Thyroid gland (tissue), 4 donors: ENCODE measurements around the gene MED9. TPM values are rescaled to one million over a fixed set of nuclear protein-coding genes. Genes with fewer than 3 reads are reported as not detected.

Experiments
- DNase-seq, 2 donors: peaks; one replicate each; pipeline ENCODE4 v3.0.0-alpha.2; 2019
- H3K27ac ChIP-seq, 3 donors: fragments of 200-600 bp; sonication (generic); 1 replicate in 2 of 3; 2 replicates in 1 of 3; pipeline ENCODE4 v1.5.1; 2016 to 2019; ENCODE audit warnings: mild to moderate bottlenecking in 1 of 3, moderate library complexity in 1 of 3
- H3K27me3 ChIP-seq: fragments of 200-600 bp; sonication (generic); one replicate; pipeline ENCODE4 v1.5.1; 2019
- H3K36me3 ChIP-seq, 2 donors: fragments of 200-600 bp; sonication (generic); one replicate each; pipeline ENCODE4 v1.5.1; 2016 to 2019
- H3K4me1 ChIP-seq, 2 donors: fragments of 200-600 bp; sonication (generic); one replicate each; pipeline ENCODE4 v1.5.1; 2017 to 2019
- H3K4me3 ChIP-seq, 3 donors: fragments of 200-600 bp; sonication (generic); replicated peaks in 1 of 3; 1 replicate in 2 of 3; 2 replicates in 1 of 3; pipeline ENCODE4 v1.5.1; 2016; ENCODE audit warnings: mild to moderate bottlenecking in 1 of 3
- H3K9me3 ChIP-seq: fragments of 200-600 bp; sonication (generic); one replicate; pipeline ENCODE4 v1.5.1; 2017
- CTCF ChIP-seq, 6 experiments: fragments of 200-600 bp in 3 of 6; fragments of 450-650 bp in 3 of 6; sonication (generic) in 3 of 6; IDR thresholded peaks; one replicate each; pipeline ENCODE4 v1.5.1; 2016 to 2019; ENCODE audit warnings: antibody characterized with exemption in 6 of 6, mild to moderate bottlenecking in 2 of 6, inconsistent platforms in 1 of 6, moderate library complexity in 1 of 6
- POLR2A ChIP-seq, 2 donors: fragments of 450-650 bp; IDR thresholded peaks; one replicate each; pipeline ENCODE4 v1.6.1; 2017; ENCODE audit warnings: antibody characterized with exemption in 2 of 2, mild to moderate bottlenecking in 2 of 2, moderate library complexity in 1 of 2
- WGBS, 2 donors: methylation state at CpG; one replicate each; pipeline ENCODE4 v1.1.5; 2017; 5-methylcytosine and 5-hydroxymethylcytosine counted together
- intact Hi-C: fragments of 100-400 bp; cut with DNase I; formaldehyde crosslinking; loops from one replicate; pipeline ENCODE4 v1.15.1; 2023
- total RNA-seq, 4 donors: library from RNA; depleted of rRNA; stranded (reverse); fragments of >200 nt; gene quantifications; one replicate each; pipeline ENCODE4 v1.2.3, GENCODE V29; 2016

MED9 gene
- total RNA-seq, 4 donors from 2014 or later, result 27.9 to 35.4 (median 30.8) TPM

- TF ChIP-seq CTCF (IDR thresholded peaks at IDR 0.05), result no peak
- TF ChIP-seq POLR2A (IDR thresholded peaks at IDR 0.05), result no peak
- no peaks in the 10 kb centered on the region for H3K36me3 ChIP-seq
- H3K9me3 ChIP-seq, result no peaks in the 10 kb centered on the region
- no peaks in the 10 kb centered on the region for H3K27me3 ChIP-seq
- WGBS, 2 donors, result 84 to 92% methylated on average over 18 to 21 of the region's 21 CpGs
- no peaks in the 10 kb centered on the region for H3K4me1 ChIP-seq
- no peak overlapping the region for H3K27ac ChIP-seq
- intact Hi-C loops, result no loop called here
- DNase-seq, result no peak
- H3K4me3 ChIP-seq, result no peak overlapping the region
These were observed 38.5 kb downstream of the MED9 start for GRCh38 chr17:17514993-17515933.

GRCh38 chr17:17515934-17516930, 39.4 kb downstream of the MED9 start:
- no peak for DNase-seq
- TF ChIP-seq CTCF (IDR thresholded peaks at IDR 0.05) (no peak), POLR2A (IDR thresholded peaks at IDR 0.05) (no peak)
- no peaks in the 10 kb centered on the region for H3K4me1 ChIP-seq
- H3K4me3 ChIP-seq, result no peak overlapping the region
- no peaks in the 10 kb centered on the region for H3K27me3 ChIP-seq
- no peaks in the 10 kb centered on the region for H3K36me3 ChIP-seq
- H3K9me3 ChIP-seq, result no peaks in the 10 kb centered on the region
- 83 to 86% methylated on average over 20 to 21 of the region's 21 CpGs for WGBS, 2 donors
- intact Hi-C loops, result no loop called here
- no peak overlapping the region for H3K27ac ChIP-seq

- no peak for DNase-seq
- TF ChIP-seq CTCF (IDR thresholded peaks at IDR 0.05) (no peak), POLR2A (IDR thresholded peaks at IDR 0.05) (no peak)
- no peaks in the 10 kb centered on the region for H3K27me3 ChIP-seq
- H3K27ac ChIP-seq, result no peak overlapping the region
- intact Hi-C loops, result no loop called here
- no peak overlapping the region for H3K4me3 ChIP-seq
- 90 to 91% methylated on average over 12 to 14 of the region's 14 CpGs for WGBS, 2 donors
- H3K36me3 ChIP-seq, result no peaks in the 10 kb centered on the region
- H3K9me3 ChIP-seq, result no peaks in the 10 kb centered on the region
- H3K4me1 ChIP-seq, result no peaks in the 10 kb centered on the region
These were observed 40.3 kb downstream of the MED9 start for GRCh38 chr17:17516941-17517720.

- intact Hi-C loops, result no loop called here
- Histone ChIP-seq H3K9me3 (no peaks in the 10 kb centered on the region), H3K4me3 (no peak overlapping the region), H3K4me1 (peaks cover 0 to under 1% of the 10 kb centered on the region in 2 donors), H3K27me3 (no peaks in the 10 kb centered on the region), H3K27ac (no peak overlapping the region), H3K36me3 (no peaks in the 10 kb centered on the region)
- 66 to 92% methylated on average over 2 to 4 of the region's 15 CpGs for WGBS, 2 donors
- TF ChIP-seq CTCF (IDR thresholded peaks at IDR 0.05), result no peak
- no peak for TF ChIP-seq POLR2A (IDR thresholded peaks at IDR 0.05)
- no peak for DNase-seq
These were observed 41.2 kb downstream of the MED9 start for GRCh38 chr17:17518014-17518413.
